ENCODE results near the gene PDXDC1. TPM values are rescaled to one million over a fixed set of nuclear protein-coding genes. Genes with fewer than 3 reads are reported as not detected.
"Not testable (repeated sequence)": the region's sequence is repeated elsewhere in the genome, so short reads cannot be mapped to it uniquely, and the experiment has no call there.

Gene PDXDC1
- total RNA-seq, 2 experiments from 2014 or later = 53.7 to 55.6 TPM

DNA sequence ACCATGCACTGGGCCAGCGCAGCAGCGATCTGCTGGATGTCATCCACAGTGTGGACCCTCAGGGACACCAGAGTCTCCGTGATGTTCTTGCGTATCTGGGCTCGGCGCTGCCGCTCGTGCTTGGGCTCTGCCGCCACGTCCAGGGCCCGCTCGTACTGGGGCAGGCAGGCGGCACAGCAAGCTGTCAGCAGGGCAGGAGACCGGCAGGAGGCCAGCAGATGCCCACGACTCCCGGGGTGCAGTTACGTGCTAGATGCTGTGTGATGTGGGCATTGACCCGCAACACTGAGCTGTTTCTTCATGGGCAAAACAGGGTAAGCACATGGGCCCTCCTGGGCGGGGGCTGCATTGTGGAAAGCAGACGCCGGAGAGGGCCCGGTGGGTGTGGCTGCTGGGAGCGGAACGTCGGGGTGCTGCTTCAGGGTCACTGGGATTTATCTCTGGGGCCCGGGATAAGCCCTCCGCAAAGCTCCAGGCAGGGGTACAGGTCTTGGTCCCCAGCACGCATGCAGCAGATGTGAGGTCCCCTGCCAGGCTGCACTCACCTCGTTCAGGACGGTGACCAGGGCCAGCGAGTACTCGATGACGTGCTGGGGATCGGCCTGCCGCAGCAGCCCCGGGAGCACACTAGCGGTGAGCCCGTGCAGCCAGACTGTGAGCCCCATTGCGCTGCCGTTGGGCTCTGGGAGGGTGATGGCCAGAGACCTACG is 158.0 kb downstream of the PDXDC1 start:
- H3K9me3 Mint-ChIP-seq; CTCF ChIA-PET; H3K27me3 Mint-ChIP-seq; intact Hi-C loops (cut with micrococcal nuclease); H3K4me1 Mint-ChIP-seq (ENCODE audit: low read depth); H3K36me3 Mint-ChIP-seq; H3K4me3 Mint-ChIP-seq; POLR2A ChIA-PET; DNase-seq; H3K27ac Mint-ChIP-seq: not testable (repeated sequence)

DNA sequence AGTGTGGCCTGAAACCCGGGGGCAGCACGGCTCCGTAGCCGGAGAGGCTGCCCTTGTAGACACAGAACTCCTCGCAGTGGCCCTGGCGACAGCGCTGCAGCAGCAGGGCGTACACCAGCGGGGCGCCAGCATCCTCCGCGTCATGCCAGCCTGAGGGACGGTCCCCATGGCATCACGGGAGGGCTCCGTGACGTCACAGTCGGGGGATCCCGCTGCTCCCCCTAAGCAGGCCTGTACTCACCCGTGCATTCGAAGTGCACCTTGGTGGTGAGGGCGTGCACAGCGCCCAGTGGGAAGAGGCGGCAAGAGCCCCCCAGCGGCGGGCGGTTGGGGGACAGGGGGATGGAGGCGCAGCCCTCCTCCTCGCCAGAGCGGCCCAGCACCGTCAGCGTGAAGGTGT is 158.7 kb downstream of the PDXDC1 start:
- H3K9me3 Mint-ChIP-seq; H3K4me1 Mint-ChIP-seq (ENCODE audit: low read depth); H3K36me3 Mint-ChIP-seq; intact Hi-C loops (cut with micrococcal nuclease); H3K4me3 Mint-ChIP-seq; H3K27me3 Mint-ChIP-seq; CTCF ChIA-PET; H3K27ac Mint-ChIP-seq; DNase-seq; POLR2A ChIA-PET: not testable (repeated sequence)

- POLR2A ChIA-PET = not testable (repeated sequence)
Measured at GRCh38 chr16:15134752-15135482, 160.1 kb downstream of the PDXDC1 start.

DNA sequence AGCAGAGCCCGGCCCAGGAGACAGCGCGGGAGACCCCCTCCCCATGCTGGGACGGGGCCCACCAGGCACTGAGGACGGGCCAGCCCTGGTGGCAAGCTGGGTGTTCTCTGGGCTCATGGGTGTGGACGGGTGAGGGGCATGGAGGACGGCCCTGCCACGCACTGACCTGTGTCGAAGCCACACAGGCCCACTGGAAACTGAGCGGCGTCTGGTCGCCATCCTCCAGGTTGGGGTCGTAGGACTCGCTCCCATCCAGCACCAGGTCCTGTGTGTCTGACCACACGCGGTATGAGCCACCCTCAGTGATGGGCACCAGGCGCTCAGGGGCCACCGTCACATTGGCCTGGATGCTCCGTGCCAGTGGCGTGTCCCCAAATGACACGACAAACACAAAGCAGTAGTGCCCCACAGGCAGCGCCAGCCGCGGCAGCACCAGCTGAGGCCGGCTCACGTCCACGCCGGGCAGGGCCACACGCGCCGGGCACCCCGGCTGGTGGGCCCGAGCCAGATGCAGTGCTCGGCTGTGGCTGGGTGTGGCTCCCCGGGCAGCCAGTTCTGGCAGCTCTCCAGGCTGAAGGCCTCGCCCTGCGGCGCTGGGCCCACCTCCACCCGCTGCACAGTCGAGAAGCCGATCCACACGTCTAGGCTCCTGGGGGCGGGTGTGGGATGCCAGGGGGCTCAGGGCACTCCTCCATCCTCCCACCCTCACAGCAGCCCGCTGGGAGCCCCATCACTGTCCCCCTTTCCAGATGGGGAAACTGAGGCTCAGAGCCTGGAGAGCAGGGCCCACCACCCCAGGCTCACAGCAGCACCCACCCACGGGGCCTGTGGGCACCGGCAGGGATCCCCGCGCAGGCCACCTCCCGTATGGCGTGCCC is 160.9 kb downstream of the PDXDC1 start:
- intact Hi-C loops (cut with micrococcal nuclease); DNase-seq; CTCF ChIA-PET; H3K4me1 Mint-ChIP-seq (ENCODE audit: low read depth); H3K9me3 Mint-ChIP-seq; POLR2A ChIA-PET; H3K36me3 Mint-ChIP-seq; H3K4me3 Mint-ChIP-seq; H3K27ac Mint-ChIP-seq; H3K27me3 Mint-ChIP-seq: not testable (repeated sequence)

More at GRCh38 chr16:15134752-15135482, 160.1 kb downstream of the PDXDC1 start:
- H3K4me3 Mint-ChIP-seq; CTCF ChIA-PET; H3K27me3 Mint-ChIP-seq; H3K9me3 Mint-ChIP-seq; H3K27ac Mint-ChIP-seq; DNase-seq; intact Hi-C loops (cut with micrococcal nuclease); H3K4me1 Mint-ChIP-seq (ENCODE audit: low read depth); H3K36me3 Mint-ChIP-seq: not testable (repeated sequence)

GRCh38 chr16:15137514-15137913 is 162.7 kb downstream of the PDXDC1 start:
- intact Hi-C loops (cut with micrococcal nuclease); H3K36me3 Mint-ChIP-seq; DNase-seq; H3K27ac Mint-ChIP-seq; H3K27me3 Mint-ChIP-seq; POLR2A ChIA-PET; CTCF ChIA-PET; H3K4me3 Mint-ChIP-seq; H3K9me3 Mint-ChIP-seq; H3K4me1 Mint-ChIP-seq (ENCODE audit: low read depth): not testable (repeated sequence)

GRCh38 chr16:15140444-15141365 is 165.9 kb downstream of the PDXDC1 start:
- H3K27me3 Mint-ChIP-seq; intact Hi-C loops (cut with micrococcal nuclease); DNase-seq; H3K4me1 Mint-ChIP-seq (ENCODE audit: low read depth); POLR2A ChIA-PET; H3K4me3 Mint-ChIP-seq; CTCF ChIA-PET; H3K9me3 Mint-ChIP-seq; H3K36me3 Mint-ChIP-seq; H3K27ac Mint-ChIP-seq: not testable (repeated sequence)

- Mint-ChIP-seq H3K4me3 (no peak overlapping the region), H3K4me1 (ENCODE audit: low read depth) (no peaks in the 10 kb centered on the region), H3K27ac (no peak overlapping the region), H3K27me3 (no peaks in the 10 kb centered on the region), H3K36me3 (no peaks in the 10 kb centered on the region), H3K9me3 (no peaks in the 10 kb centered on the region)
- CTCF ChIA-PET = no interaction called here
- no peak for DNase-seq
- intact Hi-C loops (cut with micrococcal nuclease) = no loop called here
- POLR2A ChIA-PET = no interaction called here
Measured at GRCh38 chr16:15141586-15141985, 166.8 kb downstream of the PDXDC1 start.

DNA sequence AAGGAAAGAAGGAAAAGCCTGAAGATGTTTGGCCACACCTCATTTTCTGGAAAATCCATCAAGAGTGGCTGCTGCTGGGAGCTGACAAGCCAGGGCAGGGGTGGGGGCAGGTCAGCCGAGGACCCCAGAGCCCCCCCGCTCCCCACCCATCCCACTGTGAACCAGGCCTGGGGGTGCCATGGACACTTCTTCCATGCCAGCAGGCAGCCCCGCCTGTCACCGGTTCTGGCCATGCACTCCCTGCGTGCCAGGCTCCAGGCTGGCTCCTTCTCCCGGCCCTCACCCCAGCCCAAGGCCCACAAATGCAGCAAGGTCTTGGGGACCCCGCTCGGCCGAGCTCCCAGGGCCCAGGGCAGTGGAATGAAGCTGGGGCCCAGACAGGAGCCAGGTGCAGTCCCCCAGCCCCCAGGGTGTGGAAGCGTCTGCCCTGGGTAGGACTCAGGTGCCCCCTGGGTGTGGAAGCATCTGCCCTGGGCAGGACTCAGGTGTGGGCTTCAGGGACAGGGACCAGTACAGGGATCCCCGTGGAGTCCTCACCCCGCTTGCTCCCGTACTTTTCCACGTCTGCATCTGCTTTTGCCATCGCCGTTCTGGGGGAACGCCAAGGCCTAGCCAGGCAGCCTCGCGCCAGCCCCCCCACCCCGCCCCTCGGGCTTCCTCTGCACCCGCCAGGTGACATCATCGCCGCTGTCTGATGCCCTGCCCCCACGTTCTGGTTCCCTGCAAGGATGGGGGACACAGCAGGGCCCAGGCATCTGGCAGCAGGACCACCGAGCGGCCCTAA is 167.5 kb downstream of the PDXDC1 start:
- H3K4me1 Mint-ChIP-seq (ENCODE audit: low read depth); H3K9me3 Mint-ChIP-seq; DNase-seq; H3K27ac Mint-ChIP-seq; CTCF ChIA-PET; H3K36me3 Mint-ChIP-seq; POLR2A ChIA-PET; intact Hi-C loops (cut with micrococcal nuclease); H3K27me3 Mint-ChIP-seq; H3K4me3 Mint-ChIP-seq: not testable (repeated sequence)

GRCh38 chr16:15142891-15143600 is 168.2 kb downstream of the PDXDC1 start:
- H3K4me1 Mint-ChIP-seq (ENCODE audit: low read depth); H3K36me3 Mint-ChIP-seq; intact Hi-C loops (cut with micrococcal nuclease); POLR2A ChIA-PET; H3K9me3 Mint-ChIP-seq; H3K27me3 Mint-ChIP-seq; H3K27ac Mint-ChIP-seq; H3K4me3 Mint-ChIP-seq; CTCF ChIA-PET; DNase-seq: not testable (repeated sequence)

GRCh38 chr16:15143601-15144091 is 168.8 kb downstream of the PDXDC1 start:
- CTCF ChIA-PET; POLR2A ChIA-PET; H3K4me3 Mint-ChIP-seq; H3K27me3 Mint-ChIP-seq; H3K9me3 Mint-ChIP-seq; H3K27ac Mint-ChIP-seq; H3K4me1 Mint-ChIP-seq (ENCODE audit: low read depth); H3K36me3 Mint-ChIP-seq; intact Hi-C loops (cut with micrococcal nuclease); DNase-seq: not testable (repeated sequence)

GRCh38 chr16:15144092-15144631 is 169.3 kb downstream of the PDXDC1 start:
- intact Hi-C loops (cut with micrococcal nuclease); H3K27ac Mint-ChIP-seq; CTCF ChIA-PET; DNase-seq; POLR2A ChIA-PET; H3K36me3 Mint-ChIP-seq; H3K4me1 Mint-ChIP-seq (ENCODE audit: low read depth); H3K9me3 Mint-ChIP-seq; H3K4me3 Mint-ChIP-seq; H3K27me3 Mint-ChIP-seq: not testable (repeated sequence)

Data from activated CD4-positive, alpha-beta memory T cell treated with anti-CD3 and anti-CD28 coated beads for 36 hours (primary cell).